CD4-positive, alpha-beta T cell treated with Interferon gamma for 1 hour (primary cell): ENCODE data around the gene NUB1.

Source experiments
- DNase-seq: peaks from one replicate; pipeline ENCODE4 v3.0.0-alpha.2; 2020

Gene NUB1

GRCh38 chr7:151408839-151409666, 67.4 kb downstream of the NUB1 start:
- peak; percentile 86 for DNase-seq

- no peak for DNase-seq
Measured at GRCh38 chr7:151409667-151410404, 68.2 kb downstream of the NUB1 start, which contains the start of gene WDR86. TSS of gene WDR86 (minus strand) at chr7:151410038. CDS start at chr7:151409589, 449 bp downstream.

- DNase-seq, result peak; percentile 47
Measured at GRCh38 chr7:151410405-151411390, 69.1 kb downstream of the NUB1 start.

- no peak for DNase-seq
Measured at GRCh38 chr7:151411551-151411950, 69.9 kb downstream of the NUB1 start.

- DNase-seq, result no peak
Measured at GRCh38 chr7:151412318-151412717, 70.7 kb downstream of the NUB1 start.

- DNase-seq, result no peak
Measured at GRCh38 chr7:151413241-151413640, 71.6 kb downstream of the NUB1 start.

- peak; percentile 65 for DNase-seq
Measured at GRCh38 chr7:151415375-151416105, 73.9 kb downstream of the NUB1 start.

GRCh38 chr7:151416112-151416940, 74.7 kb downstream of the NUB1 start:
- no peak for DNase-seq

- DNase-seq, result no peak
Measured at GRCh38 chr7:151416941-151417315, 75.3 kb downstream of the NUB1 start.

GRCh38 chr7:151420144-151420543, 78.5 kb downstream of the NUB1 start:
- DNase-seq, result no peak

- DNase-seq, result no peak
Measured at GRCh38 chr7:151422212-151422611, 80.6 kb downstream of the NUB1 start.

- DNase-seq, result no peak
Measured at GRCh38 chr7:151423226-151423625, 81.6 kb downstream of the NUB1 start.

- no peak for DNase-seq
Measured at GRCh38 chr7:151423936-151424335, 82.3 kb downstream of the NUB1 start.

- DNase-seq, result no peak
Measured at GRCh38 chr7:151424799-151425198, 83.2 kb downstream of the NUB1 start.

GRCh38 chr7:151425670-151426440, 84.2 kb downstream of the NUB1 start:
- no peak for DNase-seq

GRCh38 chr7:151426441-151426903, 84.9 kb downstream of the NUB1 start:
- no peak for DNase-seq

- no peak for DNase-seq
Measured at GRCh38 chr7:151426904-151427704, 85.5 kb downstream of the NUB1 start.

GRCh38 chr7:151427705-151428377, 86.2 kb downstream of the NUB1 start:
- no peak for DNase-seq
